Right hindlimb (tissue), 1 donor: ENCODE measurements around the gene ODF2L.

Source experiments
- DNase-seq: peaks from one replicate; pipeline ENCODE4 v3.0.0-alpha.2; 2018

Gene ODF2L

DNA sequence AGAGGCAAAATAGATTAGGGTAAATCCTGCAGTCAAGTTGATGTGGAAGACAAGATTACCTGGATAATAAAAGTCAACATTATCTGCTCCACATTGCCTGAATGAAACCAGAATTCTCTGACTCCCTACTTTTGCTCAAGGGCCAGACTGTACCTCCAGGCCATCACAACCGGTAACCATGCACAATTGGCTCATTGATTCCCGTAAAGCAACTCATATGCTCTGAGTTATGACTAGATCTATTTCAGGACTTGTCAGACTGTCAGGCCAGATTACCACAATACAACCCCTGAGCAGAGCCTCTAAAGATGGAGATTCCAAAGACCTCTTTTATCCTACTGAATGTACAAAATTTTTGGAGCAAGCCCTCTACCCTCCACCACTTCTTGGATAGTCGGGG is 90.4 kb downstream of the ODF2L start:
- no peak for DNase-seq

DNA sequence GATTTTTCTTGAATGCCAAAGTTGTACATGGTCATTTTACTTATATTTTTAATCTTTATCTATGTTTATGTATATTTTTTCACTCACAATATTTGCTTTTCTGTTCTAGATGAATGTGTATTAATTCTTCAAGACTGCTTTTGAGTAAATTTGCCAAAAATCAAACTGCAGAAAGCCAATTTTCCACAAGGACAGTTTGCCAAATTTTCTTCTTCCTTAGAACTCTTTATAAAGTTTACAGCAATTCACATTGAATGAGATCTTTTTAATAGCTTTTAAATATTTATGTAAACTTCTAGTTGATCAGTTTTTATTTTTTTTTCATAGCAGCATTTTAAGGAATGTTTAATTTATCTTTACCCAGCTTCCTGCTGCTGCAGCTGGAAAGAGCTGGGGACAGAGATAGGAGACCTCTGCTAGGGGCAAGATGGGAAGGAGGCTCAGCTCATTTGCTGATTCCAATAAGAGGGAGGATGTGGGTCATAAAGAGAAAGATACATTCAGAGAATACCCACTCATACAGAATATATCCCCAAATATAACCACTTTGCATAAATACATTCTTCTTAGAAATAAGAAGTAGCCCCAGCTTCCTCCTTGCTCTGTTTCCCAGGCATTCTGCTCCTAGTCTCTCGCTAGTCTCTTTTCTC is 93.0 kb downstream of the ODF2L start:
- no peak for DNase-seq
